GM19395 (cell line): ENCODE data around the gene UHMK1.

Experiments
- ATAC-seq: cut with Tn5 transposase; IDR thresholded peaks from one replicate; pipeline ENCODE4 v1.9.1; 2021; ENCODE audit warnings: mild to moderate bottlenecking, moderate library complexity; ENCODE audit not compliant: unreplicated experiment

Gene UHMK1

DNA sequence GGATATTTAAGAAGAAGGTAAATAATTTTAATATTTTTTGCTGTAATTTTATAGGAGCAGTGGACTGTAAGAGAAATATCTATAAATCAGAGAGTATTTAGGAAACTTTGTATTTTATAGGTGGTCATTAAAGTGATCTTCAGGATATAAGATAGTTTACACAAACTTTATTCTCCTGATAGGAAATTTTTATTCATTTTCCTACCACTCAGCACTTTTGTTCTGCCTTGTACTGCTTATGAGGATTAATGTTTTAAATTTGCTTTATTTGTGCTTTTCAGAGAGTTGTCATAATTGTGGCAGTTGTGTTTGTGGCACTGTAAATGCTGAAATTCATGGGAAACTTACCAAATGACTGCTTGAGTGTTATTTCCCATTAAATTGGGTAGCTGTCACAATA, 29.7 kb downstream of the UHMK1 start:
- no peak for ATAC-seq

DNA sequence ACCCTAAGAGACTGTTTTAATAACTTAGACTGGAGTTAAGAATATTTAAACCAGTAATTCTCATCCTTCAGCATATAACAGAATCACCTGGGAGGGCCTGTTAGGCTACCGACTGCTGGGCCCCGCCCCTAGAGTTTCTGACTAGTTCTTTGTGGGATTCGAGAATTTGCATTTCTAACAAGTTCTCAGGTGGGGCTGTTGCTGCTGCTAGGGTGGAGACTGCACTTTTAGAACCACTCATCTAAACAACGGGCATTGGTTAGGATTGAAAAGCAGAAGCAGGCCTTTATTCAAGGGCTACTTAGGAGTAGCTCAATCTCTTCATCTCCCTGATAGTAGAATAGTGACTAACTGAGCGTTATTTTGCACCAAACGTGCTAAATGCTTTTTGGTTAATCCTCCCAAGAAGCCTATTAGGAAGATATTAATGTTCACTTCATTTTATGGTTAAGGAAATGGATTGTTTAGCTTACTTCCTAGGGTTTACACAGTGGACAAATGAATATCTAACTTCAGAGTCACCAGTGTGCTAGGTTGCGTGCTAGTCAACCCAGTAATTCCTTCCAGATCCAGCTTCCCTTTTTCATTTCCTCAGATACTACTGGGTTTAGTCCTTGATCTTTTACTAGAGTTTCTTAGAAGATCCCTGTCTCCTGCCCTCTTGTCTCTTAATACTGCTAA, 32.8 kb downstream of the UHMK1 start:
- peak; percentile 99 for ATAC-seq

DNA sequence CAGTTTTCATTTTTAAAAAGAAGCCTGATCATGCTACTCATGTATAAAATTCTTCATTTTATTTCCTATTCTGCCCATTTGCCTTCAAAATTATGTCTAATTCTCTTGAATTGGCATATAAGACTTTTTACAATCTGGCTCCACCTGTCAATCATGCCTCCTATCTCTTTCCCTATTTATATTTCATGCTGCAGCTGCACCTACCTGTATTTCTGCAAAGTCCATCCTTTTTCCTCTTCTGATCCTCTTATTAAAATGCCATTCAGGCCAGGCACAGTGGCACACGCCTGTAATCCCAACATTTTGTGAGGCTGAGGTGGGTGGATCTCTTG, 33.3 kb downstream of the UHMK1 start:
- no peak for ATAC-seq

DNA sequence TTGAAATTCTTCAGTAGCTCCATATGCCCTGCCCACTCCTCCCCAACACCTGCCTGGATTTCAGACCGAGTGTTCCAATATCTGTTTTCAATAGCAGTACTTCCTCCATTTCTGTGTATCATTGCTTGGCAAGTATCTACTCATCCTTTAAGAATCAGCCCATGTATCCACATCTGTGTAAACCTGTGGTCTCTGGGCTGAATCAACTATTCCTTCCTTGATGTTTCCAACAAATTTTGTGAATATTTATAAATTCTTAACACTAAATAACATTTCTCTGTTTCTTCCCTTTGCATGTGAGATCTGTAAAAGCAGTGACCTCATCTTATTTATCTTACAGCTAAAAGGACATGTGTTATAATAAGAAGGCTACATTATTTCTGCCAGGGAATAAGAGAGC, 37.9 kb downstream of the UHMK1 start:
- no peak for ATAC-seq

DNA sequence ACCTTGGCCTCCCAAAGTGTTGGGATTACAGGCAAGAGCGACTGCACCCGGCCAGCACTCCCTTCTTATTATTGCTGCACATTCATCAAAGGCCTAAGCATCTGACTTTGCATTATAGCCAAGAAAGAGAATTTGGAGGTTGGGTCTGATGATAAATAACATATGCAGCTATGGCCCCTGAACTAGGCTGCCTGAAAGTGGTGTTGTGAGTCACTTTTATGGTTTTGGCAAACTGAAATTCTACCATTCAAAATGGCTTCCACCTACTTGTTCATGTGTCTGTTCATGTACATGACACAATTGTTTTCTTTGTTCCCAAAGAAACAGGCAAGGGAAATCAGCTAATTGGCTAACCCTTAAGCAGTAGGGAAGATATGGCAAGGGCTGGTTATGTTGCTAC, 38.9 kb downstream of the UHMK1 start:
- no peak for ATAC-seq

DNA sequence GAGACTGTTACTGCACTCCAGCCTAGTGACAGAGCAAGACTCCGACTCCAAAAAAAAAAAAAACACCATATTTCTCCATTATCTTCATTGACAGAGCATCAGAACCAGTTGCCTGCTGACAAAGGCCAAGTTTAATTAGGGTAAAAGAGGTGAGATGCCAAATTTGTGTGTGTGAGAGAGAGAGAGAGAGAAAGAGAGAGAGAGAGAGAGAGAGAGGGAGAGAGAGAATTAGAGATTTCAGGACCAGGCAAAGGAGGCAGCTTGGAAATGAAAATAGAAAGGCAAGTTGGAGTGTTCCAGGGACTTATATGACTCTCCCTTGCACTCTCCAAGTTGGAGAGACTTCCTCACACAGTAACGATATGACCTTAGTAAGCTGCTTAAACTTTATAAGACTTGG, 39.6 kb downstream of the UHMK1 start:
- ATAC-seq, result no peak

DNA sequence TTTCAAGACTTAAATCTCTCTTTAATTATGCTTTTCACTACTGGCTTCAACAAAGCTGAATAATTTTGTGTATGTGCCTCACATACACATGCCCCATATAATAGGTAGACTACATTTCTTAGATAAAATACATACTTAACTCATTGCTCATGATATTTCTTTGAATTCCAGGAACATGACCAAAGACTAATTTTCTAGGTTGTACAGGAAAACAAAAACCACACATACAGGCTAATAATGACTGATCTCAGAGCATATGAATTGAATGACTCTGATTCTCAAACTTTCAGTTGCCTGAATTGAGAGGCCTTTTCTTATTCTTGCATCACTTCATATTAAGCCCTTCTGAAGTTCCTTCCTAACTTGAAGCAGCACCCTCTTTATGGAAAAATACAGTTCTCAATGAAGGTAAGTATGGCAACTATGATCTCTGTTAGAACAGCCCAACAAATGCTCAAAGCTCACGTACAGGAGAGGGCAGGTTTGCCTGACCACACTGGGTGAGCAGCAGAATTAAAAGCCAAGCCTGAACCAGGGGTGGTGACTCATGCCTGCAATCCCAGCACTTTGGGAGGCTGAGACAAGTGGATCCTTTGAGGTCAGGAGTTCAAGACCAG, 41.3 kb downstream of the UHMK1 start:
- no peak for ATAC-seq

DNA sequence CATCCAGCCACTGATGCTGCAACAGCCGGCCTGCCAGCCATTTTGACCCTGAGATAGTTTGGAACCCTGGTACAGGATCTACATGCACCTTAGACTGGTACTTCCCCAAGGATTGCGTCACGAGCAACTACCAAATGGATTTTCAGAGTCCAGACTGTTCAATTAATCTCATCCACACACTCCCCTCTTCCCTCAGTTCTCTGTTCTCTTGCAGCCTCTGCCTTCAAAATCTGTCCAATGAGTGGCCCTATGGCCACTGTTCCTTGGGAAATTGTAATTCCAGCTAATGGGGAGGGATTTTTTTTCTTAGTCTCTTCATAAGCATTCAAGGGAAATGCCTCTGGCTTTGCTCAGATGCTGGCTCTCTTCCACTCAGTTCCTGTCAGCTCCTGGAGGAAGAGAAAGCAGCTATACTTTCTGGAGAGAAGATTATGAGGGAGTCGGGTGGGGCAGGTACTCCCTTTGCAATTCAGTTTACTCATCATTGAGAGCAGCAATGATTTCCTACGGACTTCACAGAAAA, 44.1 kb downstream of the UHMK1 start:
- no peak for ATAC-seq

DNA sequence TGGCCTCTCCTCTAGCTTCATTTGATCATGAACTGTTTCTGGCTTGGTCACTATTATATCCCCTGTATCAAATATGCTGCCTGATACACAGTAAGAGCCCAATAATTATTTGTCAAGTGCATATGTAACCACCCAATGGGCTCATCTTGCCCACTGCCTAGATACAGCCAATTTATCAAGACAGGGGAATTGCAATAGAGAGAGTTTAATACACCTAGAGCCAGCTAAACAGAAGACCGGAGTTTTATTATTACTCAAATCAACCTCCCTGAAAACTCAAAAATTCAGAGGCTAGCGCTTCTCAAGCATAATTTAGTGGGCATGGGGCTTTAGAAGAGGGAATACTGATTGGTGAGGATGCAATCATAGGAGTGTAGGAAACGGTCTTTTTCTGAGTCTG, 45.6 kb downstream of the UHMK1 start:
- no peak for ATAC-seq

DNA sequence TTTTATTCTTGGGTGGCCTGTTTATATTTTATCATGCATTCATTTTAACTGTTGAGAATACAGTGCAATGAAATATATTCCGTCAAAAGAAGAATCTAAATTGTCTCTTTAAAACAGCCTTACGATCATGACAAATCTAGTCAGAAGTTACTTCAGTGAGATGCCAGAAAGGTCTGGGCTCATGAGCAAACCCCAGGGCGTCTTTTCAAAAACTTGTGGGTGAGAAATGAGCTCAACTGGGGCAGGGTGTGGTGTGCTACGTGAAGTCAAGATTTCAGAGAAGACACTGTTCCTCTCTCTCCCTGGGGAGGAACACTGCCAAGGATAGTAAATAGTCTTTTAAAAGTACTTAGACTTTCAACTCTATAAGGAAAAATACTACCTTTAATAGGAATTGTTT, 50.6 kb downstream of the UHMK1 start:
- no peak for ATAC-seq

DNA sequence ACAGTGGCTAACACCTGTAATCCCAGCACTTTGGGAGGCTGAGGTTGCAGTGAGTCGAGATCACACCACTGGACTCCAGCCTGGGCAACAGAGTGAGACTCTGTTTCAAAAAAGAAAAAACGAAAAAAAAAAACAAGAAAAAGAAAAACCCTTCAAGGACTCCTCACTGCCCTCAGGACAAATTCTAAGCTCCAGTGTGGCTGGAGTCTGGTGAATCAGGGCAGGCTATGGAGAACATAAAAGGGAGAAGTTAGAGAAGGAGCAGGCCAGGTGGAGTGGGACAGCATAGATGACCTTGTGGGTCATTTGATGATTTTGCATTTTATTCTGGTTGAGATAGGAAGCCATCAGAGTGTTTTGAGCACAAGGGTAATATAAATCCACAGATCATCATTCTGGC, 51.4 kb downstream of the UHMK1 start:
- ATAC-seq, result no peak

DNA sequence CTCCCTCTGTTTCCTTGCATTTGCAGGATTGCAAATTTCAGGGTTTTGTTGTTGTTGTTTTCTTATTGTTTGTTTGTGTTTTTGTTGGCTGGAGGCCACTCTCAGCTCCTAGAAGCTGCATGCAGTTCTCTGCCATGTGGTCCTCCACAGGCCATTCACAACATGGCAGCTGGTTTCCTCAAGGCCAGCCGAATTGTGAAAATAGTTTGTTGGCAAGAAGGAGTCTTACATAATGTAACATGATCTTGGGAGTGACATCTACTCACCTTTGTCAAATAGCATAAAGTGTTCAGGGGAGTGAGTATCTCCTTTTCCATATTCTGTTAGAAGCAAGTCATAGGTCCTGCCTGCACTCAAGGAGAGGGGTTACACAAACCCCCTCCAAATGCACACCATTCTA, 53.3 kb downstream of the UHMK1 start:
- no peak for ATAC-seq

DNA sequence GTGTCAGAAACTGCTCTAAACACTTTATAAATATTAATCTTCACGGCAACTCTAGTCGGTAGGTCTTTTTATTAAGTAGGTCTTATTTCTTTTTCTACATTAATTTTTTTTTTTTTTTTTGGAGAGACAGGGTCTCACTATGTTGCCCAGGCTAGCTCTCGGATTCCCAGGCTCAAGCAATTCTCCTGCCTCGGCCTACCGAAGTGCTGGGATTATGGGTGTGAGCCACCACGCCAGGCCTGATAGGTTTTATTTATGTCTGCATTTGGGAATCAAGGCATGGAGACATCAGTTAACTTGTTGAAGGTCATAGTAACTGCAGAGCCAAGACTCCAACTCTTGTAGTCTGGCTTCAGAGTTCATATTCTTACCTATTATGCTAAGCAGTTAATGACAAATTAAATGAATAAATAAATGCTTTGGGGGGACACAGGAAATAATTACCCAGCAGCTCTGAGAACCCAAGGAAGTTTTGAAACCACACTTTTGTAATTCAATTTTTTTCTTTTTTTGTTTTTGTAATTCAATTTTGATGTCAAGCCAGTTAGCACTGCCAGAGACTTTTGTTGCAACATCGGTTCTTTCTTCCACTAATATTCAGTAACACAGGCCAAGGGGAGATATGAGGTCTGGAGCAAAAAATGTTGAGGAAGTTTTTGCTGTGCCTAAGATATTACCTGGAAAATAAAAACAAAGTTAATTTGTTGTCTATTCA, 54.5 kb downstream of the UHMK1 start:
- no peak for ATAC-seq

DNA sequence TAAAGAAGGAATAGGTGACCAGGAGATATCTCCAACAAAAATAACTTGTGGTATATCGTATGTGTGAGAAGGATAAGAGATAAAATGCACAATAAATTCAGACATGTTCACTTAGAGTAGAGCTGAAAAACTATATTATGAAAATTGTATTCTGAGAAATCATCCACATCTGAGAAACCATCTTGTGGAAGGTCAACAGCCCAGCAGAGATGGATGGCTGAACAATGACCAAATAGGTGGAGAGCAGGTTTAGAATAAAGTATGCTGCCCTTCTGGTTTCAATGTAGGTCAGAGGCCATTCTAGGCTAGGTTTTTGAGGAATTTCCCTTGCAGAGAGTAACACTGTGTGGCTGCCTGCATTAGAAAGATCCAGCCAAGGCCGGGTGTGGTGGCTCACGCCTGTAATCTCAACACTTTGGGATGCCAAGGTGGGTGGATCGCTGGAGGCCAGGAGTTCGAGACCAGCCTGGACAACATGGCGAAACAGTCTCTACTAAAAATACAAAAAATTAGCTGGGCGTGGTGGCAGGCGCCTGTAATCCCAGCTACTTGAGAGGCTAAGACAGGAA, 55.1 kb downstream of the UHMK1 start:
- no peak for ATAC-seq

DNA sequence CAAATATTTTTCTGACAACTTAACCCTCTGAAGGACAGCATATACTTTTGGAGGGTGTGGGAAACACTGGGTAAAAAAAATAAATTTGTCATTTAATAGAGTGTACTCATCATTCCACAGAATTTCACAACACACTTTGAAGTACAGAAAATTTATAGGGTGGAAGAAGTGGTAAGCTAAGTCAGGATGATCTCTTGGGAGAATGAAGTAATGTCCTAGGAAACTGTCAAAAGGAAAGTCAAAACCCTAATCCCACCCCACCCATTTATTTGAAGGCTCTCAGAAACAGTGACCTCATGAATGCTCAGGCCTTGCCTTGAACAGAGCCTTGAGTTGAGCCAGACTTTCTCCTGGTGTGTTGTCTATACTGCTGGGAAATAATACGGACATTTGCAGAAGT, 56.6 kb downstream of the UHMK1 start:
- no peak for ATAC-seq

DNA sequence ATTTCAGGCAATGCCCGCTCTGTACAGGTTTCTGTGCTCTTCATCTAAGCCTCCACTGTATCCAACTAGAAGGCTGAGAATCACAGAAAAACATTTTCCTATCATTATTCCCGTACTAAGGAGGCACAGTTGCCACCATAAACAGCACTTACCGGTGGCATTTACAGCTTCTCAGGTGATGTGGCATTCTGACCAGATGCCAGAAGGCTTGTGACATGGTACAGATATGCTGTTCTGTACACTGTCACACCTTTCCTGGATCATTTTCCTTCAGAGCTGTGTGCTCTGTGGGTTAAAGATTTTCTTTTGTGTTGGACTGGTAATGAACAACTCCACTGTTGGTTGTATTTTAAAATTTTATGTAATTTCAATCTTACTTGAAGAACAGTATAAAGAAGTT, 59.9 kb downstream of the UHMK1 start:
- no peak for ATAC-seq

DNA sequence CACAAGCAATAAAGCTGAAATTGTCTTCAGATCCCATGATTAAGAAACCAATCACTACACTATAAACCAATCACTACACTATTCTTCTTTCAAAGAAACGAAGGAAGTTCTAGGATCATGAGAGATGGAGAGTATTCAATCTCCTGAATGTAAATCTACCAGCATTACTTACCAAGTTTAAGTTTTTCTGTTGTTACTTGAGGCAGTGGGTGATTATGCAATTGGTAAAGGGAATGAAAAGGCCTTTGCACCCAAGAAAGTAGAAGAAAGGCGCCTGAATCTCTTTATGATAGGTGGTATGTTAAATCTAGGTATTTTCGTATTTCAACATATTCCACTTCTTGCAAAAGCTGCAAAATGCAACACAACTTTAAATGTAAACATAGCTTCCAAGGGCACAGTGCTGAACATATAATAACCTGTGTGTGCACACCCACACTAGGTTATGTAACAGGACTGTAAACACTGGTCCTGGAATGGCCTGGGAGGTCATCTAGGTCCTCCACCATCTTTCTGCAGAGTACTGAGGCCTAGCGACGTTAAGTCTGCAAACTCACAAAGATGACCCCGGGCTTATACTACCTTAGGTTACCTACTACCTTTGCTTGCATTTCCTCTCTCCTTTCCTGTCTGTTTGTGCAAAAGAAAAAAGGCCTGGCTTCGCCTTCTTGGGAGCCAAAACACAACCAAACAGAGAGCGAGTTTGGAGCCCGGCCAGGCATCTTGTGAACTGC, 62.9 kb downstream of the UHMK1 start:
- ATAC-seq, result no peak

DNA sequence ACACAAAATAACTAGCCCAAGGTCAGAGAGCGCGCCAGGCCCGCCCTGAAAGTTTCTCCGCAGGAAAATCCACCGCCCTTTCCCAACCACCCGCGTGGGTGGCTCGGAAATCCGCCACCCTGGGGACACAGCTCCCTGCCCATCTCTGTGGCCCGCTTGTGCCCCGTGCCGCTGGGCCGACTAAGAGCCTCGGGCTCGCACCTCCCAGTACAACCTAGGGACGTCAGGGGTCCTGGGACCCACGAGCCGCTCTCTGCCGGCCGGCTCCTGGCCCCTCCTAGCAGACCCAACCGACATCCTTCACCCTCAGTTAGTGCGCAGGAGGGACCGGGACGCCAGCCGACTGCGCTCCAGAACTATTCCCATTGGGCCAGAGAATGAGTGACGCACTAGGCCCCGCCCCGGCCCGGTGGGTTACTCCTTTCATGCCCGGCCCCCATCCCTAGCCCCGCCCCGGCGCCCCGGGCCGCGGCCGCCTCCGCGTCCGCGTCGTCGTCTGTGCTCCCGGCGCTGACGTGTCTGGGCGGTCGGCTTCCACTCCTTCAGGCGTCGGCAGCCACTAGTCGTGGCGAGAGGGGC, 63.5 kb downstream of the UHMK1 start:
- peak; percentile 96 for ATAC-seq

DNA sequence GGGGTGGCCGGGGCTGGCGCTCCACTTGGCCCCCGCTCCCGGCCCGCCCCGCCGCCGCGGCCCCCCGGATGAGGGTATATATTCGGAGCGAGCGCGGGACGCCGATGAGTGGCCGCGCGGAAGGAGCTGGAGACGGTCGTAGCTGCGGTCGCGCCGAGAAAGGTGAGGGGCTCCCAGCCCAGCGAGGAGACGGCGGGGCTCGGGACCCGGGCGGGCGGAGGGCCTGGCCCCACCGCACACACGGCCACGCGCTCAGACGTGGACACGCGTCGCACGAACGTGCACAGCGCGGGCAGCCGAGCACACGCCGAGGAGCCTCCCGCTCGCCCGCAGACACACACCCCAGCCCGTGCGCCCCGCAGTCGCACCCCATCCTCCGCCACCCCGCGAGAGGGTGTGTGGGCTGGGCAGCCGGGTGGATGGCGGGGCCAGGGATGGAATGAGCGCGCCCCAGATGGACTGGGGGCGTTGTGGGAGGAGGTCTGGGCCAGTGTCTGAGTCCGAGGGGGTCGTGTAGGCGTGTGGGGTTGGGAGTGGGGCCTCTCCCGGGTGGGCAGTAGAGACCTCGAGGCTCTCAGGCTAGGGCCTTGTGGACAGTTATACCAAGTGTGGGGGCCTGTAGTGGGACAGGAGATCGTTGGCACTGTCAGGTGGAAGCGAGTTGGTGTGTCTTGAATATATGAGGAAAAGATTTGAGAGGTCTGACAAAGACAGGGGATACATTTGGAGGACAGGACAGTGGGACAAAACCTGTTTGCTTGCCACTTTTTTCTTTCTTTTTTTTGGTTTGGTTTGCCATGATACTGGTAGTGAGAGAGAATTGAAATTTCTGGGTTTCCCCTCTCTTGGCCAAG, 64.2 kb downstream of the UHMK1 start, which contains the start of gene UAP1:
Gene UAP1, plus strand, starts transcription at position 107 of the 854 bp plus-strand sequence. CDS start 4,347 bp downstream, outside the sequence.
- ATAC-seq, result peak; percentile 45

DNA sequence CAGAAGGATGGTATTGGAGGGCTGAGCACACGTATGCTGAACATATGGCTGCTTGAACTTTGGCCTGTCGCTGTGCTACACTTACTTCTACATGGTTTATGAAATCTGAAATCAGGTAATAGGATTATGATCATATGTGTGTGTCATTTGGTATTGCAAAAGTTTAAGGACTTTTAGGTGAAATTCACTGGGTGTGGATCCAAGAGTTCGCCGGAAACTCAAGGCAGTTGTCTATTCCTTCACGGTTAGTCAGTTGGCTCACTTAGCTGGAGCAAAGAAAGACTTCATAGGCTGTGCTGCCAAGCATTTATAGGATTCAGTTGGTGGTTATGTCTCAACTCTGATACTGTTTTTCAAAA, 64.8 kb downstream of the UHMK1 start:
- ATAC-seq, result no peak
